ELF-1 (cell line): ENCODE results near the gene NDUFB2.
"Not testable (repeated sequence)": the region's sequence is repeated elsewhere in the genome, so short reads cannot be mapped to it uniquely, and the experiment has no call there.

Experiments used
- DNase-seq: peaks from one replicate; pipeline ENCODE4 v3.0.0-alpha.2; 2016; ENCODE audit warnings: low read depth, low spot score

The NDUFB2 gene

GRCh38 chr7:140672382-140673062 lies 24.0 kb upstream of the NDUFB2 start, which contains the start of gene ADCK2:
Gene ADCK2, plus strand, starts transcription at chr7:140672945. Its CDS starts 386 bp downstream, at chr7:140673331.
- DNase-seq, result no peak

DNA sequence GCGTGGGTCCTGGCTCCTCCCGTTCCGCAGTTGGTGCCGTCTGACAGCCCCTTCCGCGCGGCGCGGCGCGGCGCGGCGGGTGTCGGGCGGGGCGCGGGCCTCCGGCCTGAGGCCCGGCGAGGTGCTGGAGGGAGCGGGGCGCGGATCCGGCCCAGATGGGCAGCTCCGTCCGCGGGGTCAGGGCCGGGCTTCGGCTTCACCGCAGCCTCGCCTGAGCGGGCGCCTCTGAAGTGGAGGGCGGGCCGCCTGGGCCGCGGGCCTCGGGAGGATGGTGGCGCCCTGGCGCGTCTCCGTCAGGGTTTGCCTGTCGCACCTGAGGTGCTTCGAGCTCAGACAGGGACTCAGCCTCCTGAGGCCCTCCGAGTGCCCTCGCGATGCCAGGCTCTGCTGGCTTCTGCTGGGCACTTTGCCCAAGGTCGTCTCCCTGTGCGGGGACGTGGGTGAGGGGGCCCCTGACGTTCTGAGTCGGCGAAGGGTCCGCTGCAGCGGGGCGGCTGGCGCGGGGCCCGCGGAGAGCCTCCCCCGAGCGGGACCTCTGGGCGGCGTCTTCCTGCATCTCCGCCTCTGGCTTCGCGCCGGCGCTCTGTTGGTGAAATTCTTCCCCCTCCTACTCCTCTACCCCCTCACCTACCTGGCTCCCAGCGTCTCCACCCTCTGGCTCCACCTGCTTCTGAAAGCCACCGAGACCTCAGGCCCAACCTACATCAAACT lies 23.3 kb upstream of the NDUFB2 start:
- peak; percentile 70 for DNase-seq

- no peak for DNase-seq
Observed at GRCh38 chr7:140673774-140674155, 22.7 kb upstream of the NDUFB2 start.

GRCh38 chr7:140674356-140674800 lies 22.1 kb upstream of the NDUFB2 start:
- DNase-seq, result no peak

- DNase-seq, result peak; percentile 61
Observed at GRCh38 chr7:140674899-140675701, 21.4 kb upstream of the NDUFB2 start.

- DNase-seq, result no peak
Observed at GRCh38 chr7:140675726-140676125, 20.8 kb upstream of the NDUFB2 start.

DNA sequence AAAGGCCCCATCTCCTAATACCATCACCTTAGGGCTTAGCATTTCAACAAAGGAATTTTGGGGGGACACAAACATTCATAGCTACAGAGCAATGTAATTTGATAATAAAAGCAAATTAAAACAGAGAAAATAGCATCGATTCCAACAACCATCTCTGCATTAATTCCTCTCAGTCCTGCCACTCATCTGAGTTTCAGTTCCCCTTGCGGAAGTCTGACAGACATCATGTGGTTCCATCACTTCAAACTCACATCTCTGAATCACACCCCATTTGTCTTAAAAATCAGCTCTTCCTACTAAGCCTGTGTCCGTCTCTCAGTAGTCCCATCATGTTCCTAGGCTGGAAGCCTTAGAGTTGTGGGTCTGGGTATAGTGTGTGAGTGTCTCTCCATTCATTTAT lies 20.2 kb upstream of the NDUFB2 start:
- no peak for DNase-seq

- not testable (repeated sequence) for DNase-seq
Observed at GRCh38 chr7:140676956-140677355, 19.6 kb upstream of the NDUFB2 start.

- DNase-seq, result no peak
Observed at GRCh38 chr7:140677496-140677895, 19.0 kb upstream of the NDUFB2 start.

GRCh38 chr7:140678081-140678815 lies 18.3 kb upstream of the NDUFB2 start:
- no peak for DNase-seq

DNA sequence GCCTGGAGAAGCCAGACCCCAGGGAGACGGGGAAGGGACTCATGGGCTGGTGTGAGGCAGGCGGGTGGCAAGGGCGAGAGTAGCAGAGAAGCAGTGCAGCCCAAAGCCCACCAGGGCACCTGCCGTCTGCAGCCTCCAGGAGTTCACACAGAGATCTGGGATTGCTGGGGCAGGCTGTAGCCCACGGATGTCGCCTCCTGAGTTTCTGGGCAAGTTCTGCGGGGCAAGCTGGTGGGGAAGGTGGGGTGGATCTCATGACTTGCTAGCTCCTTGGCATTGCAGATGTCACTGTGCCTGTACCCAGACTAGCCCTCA lies 17.7 kb upstream of the NDUFB2 start:
- no peak for DNase-seq

DNA sequence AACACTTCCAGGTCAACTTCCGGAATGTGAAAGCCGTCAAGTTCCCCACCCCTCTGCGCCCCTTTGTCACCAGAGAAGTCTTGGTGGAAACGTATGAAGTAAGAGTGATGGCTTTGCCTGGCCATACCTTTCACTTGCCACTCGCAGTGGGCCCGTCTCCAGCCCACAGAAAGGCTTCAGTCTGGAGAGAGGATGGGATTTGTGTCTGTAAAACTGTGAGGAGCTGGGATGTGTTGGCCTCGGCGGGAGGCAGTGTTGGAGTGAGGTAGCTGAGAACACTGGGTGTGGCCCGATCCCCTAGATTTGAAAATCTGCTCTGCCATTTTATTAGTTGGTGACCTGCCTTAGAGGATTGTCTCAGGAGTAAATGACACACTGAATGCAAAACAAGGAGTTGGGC lies 17.3 kb upstream of the NDUFB2 start:
- no peak for DNase-seq

DNA sequence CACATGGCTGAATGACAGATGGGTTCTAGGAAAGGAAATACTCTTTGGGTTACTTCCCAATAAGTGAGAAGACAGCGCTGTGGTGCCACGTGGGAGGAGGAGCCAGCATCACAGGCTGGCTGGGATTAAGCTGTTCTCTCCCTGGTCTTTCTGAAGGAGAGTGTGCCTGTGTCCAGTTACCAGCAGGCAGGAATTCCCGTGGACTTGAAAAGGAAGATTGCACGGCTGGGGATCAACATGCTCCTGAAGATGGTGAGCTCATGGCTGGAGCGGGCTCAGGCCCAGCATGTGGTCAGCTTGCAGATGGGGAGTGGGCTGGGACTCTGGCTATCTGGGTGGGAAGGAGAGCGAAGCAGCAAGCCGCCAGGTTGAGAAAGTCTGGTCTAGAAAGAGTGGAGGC lies 15.6 kb upstream of the NDUFB2 start:
- DNase-seq, result peak; percentile 14

GRCh38 chr7:140681766-140682165 lies 14.7 kb upstream of the NDUFB2 start:
- no peak for DNase-seq

DNA sequence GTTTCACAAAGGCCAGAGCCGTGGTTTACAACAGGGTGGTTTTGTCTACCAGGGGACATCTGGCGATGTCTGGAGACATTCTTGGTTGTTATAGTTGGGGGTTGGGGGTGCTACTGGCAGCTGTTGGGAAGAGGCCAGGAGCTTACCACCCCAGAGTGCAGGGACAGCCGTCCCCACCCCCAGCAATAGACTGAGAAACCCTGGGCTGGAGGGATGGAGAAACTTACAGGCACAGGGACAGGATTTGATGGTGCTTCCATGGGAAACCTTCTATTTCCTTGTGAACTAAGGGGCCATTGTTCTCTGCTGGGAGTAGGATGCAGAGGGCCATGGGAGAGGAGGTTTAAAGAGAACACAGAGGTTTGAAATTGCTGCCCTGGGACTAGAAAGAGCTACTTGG lies 12.9 kb upstream of the NDUFB2 start:
- DNase-seq, result no peak

DNA sequence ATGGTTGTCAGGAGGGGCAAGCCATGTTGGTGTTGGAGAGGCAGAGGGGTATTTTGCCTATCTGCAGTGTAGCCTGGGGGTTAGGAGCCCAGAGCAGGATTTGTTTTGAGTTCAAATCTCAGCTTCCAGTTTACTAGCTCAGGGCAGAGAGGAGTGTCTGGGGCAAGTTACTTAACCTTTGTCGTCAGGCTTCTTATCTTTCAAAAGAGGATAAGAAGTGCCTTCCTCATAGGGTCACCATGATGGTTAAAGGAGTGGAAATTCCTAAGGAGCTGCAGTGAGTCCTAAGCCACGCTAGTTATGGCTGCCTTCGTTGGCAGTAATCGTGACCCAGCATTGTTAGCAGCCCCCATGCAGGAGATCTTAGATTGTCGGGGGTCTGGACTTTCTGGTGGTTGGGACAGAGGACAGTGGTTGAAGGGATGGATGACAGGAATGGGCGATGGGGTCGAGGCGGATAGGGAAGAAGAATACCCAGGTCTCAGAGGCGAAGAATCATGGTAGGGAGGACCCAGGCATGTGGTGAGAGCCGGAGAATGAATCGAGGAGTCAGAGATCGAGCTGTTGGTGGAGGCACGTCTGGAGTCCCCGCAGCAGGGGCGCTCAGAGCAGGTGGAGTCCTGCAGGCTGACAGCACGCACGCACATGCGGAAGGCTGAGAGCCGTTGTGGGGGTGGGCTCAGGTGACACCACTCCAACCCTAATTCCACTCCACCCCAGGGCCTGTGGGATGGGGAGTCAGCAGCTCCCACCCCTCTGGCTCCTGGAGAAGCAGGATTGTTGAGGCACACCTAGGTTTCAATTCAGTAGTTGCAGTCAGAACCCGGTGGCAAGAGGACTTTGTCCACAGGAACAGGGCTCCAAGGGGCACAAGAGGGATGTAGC lies 12.2 kb upstream of the NDUFB2 start:
- peak; percentile 55 for DNase-seq

GRCh38 chr7:140685407-140686087 lies 11.0 kb upstream of the NDUFB2 start:
- DNase-seq, result no peak

- DNase-seq, result no peak
Observed at GRCh38 chr7:140686921-140687320, 9.6 kb upstream of the NDUFB2 start.

DNA sequence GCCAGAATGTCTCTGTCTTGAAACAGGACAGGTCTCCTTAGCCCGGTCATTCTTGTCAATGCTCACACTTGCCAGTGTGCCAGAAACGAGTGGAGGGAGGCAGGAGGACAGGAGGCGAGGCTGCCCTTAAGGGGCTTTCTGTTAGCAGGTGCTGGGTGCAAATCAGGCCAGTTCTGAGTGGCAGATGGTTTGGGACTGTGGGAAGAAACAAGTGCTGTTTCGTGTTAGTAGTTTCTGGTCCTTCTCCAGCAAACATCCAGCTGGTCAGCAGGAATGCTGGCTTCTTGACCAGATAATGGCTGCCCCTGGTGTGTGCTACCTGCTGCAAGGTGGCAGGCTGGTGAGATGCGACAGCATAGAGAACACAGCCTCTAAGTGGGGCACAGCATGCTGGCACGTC lies 8.2 kb upstream of the NDUFB2 start:
- DNase-seq, result no peak
